Measurements from ENCODE around the gene RGS3. TPM values are rescaled to one million over a fixed set of nuclear protein-coding genes. Genes with fewer than 3 reads are reported as not detected.

The RGS3 gene
- polyA plus RNA-seq, 2 of the 4 experiments (the other 2 are of a cell fraction), result 19.6 to 22.9 TPM

DNA sequence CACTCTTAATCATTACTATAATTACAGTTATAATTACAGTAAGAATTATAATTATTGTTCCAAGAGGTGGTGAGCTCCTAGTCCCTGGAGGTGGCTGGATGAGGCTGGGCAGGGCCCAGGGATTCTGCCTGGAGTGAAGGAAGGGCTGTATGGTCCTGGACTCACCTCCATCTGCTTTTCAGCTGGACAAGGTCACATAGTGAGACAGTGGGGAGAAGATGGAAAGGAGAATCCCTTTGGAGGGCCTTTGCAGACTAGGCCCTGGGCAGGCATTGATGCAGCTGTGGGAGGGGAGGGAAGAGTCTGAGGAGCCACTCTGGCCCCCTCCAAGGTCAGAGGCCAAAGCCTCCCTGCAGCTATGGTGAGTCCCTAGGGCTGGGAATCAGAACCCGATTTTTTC, 125.4 kb downstream of the RGS3 start:
- Histone ChIP-seq H3K9me3 (no peaks in the 10 kb centered on the region), H3K4me1 (peaks cover 15% of the 10 kb centered on the region), H3K4me2 (no peak overlapping the region), H3K4me3 (no peak overlapping the region), H3K27ac (peak overlapping the region in 1 of 2 experiments; percentile 29; a peak in 2 of 6 replicates)
- DNase-seq (ENCODE audit: low read depth in 1 of 2, low spot score in 1 of 2) (no peak), FAIRE-seq (no peak), ATAC-seq (no peak)
- WGBS (ENCODE audit: missing lambda C conversion rate), result 50% methylated on average over 1 of the region's 1 CpG
- POLR2A ChIA-PET, result interaction anchor here (1.3 kb wide), 1 partner anchor 314 kb away, joined by 4 read pairs; the partner anchor contains the start of genes CDC26 and PRPF4
- CTCF ChIA-PET, result interaction anchor here (0.7 to 31.8 kb wide), 16 partner anchors 11 to 667 kb away, joined by 3 to 1349 read pairs (median 20); partner anchors contain the start of genes ALAD and RGS3
- TF ChIP-seq SREBF2 (IDR thresholded peaks at IDR 0.05) (no peak), NPAS2 (CRISPR knock-in tag; IDR thresholded peaks at IDR 0.05; ENCODE audit: borderline replicate concordance) (no peak), FOSB (CRISPR knock-in tag; IDR thresholded peaks at IDR 0.05) (no peak), ZFP36 (IDR thresholded peaks at IDR 0.05; ENCODE audit: borderline replicate concordance, partially characterized antibody) (no peak), TP53 (CRISPR knock-in tag; IDR thresholded peaks at IDR 0.05) (no peak), CHD2 (IDR thresholded peaks at IDR 0.05; ENCODE audit: low read length, partially characterized antibody) (no peak), MYC (IDR thresholded peaks at IDR 0.05; ENCODE audit: borderline replicate concordance, low read length) (no peak), KDM1A (IDR thresholded peaks at IDR 0.05; ENCODE audit: low read depth) (no peak), FOXS1 (CRISPR knock-in tag; IDR thresholded peaks at IDR 0.05) (no peak), JUN (IDR thresholded peaks at IDR 0.05) (no peak), ZSCAN20 (CRISPR knock-in tag; IDR thresholded peaks at IDR 0.05) (no peak), POLR2AphosphoS2 (conservative IDR thresholded peaks at IDR 0.05; ENCODE audit: low read length) (no peak), MAFK (IDR thresholded peaks at IDR 0.05; ENCODE audit: partially characterized antibody) (no peak), CEBPB (IDR thresholded peaks at IDR 0.05) (no peak), EHF (CRISPR knock-in tag; IDR thresholded peaks at IDR 0.05) (no peak), NFE2L2 (conservative IDR thresholded peaks at IDR 0.05; ENCODE audit: low read length) (no peak)
- TF ChIP-seq, protein P1, sequence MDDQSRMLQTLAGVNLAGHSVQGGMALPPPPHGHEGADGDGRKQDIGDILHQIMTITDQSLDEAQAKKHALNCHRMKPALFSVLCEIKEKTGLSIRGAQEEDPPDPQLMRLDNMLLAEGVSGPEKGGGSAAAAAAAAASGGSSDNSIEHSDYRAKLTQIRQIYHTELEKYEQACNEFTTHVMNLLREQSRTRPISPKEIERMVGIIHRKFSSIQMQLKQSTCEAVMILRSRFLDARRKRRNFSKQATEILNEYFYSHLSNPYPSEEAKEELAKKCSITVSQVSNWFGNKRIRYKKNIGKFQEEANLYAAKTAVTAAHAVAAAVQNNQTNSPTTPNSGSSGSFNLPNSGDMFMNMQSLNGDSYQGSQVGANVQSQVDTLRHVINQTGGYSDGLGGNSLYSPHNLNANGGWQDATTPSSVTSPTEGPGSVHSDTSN (IDR thresholded peaks at IDR 0.05), result no peak
- TF ChIP-seq, protein P2, sequence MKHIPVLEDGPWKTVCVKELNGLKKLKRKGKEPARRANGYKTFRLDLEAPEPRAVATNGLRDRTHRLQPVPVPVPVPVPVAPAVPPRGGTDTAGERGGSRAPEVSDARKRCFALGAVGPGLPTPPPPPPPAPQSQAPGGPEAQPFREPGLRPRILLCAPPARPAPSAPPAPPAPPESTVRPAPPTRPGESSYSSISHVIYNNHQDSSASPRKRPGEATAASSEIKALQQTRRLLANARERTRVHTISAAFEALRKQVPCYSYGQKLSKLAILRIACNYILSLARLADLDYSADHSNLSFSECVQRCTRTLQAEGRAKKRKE (CRISPR knock-in tag; IDR thresholded peaks at IDR 0.05; ENCODE audit: low read depth), result no peak

DNA sequence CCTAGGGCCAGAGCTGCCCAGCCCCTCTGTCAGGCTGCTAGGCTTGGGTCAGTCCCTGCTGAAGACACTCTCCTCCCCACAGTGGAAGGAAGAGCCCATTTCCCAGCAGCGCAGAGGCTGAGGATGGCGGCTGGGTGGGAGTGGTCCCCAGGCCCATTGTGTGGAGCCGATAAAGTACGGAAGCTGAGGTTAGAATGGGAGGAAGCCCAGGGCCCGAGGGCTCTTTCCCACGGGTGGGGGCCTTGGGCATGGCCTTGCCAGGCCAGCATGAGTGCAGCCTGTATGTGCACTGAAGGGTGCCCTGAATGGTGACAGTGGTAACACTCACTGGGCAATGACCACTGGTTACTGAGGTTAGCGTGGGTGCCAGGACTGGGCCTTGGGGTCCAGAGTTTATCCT, 125.9 kb downstream of the RGS3 start:
- DNase-seq (ENCODE audit: low read depth in 1 of 2, low spot score in 1 of 2), result no peak
- Histone ChIP-seq H3K4me1 (peaks cover 16% of the 10 kb centered on the region), H3K9me3 (no peaks in the 10 kb centered on the region), H3K4me2 (no peak overlapping the region), H3K27ac (peak overlapping the region in 1 of 2 experiments; percentile 29; a peak in 2 of 6 replicates), H3K4me3 (no peak overlapping the region)
- 84% methylated on average over 6 of the region's 7 CpGs for WGBS (ENCODE audit: missing lambda C conversion rate)
- POLR2A ChIA-PET, result interaction anchor here (1.0 to 1.3 kb wide), 2 partner anchors 143 to 314 kb away, joined by 3 to 4 read pairs; partner anchors contain the start of genes CDC26 and PRPF4
- TF ChIP-seq, protein P3, sequence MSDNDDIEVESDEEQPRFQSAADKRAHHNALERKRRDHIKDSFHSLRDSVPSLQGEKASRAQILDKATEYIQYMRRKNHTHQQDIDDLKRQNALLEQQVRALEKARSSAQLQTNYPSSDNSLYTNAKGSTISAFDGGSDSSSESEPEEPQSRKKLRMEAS (IDR thresholded peaks at IDR 0.05), result no peak
- TF ChIP-seq CEBPB (IDR thresholded peaks at IDR 0.05) (no peak), ZNF302 (CRISPR knock-in tag; IDR thresholded peaks at IDR 0.05) (no peak), POLR2AphosphoS2 (conservative IDR thresholded peaks at IDR 0.05; ENCODE audit: low read length) (no peak), JUNB (IDR thresholded peaks at IDR 0.05) (no peak), NR3C1 (IDR thresholded peaks at IDR 0.05) (no peak), CBX8 (IDR thresholded peaks at IDR 0.05) (no peak), ZSCAN20 (CRISPR knock-in tag; IDR thresholded peaks at IDR 0.05) (no peak), MAZ (IDR thresholded peaks at IDR 0.05; ENCODE audit: borderline replicate concordance, low read depth, low read length) (no peak), TP53 (CRISPR knock-in tag; IDR thresholded peaks at IDR 0.05) (no peak)
- TF ChIP-seq, protein P1 (IDR thresholded peaks at IDR 0.05), result no peak
- TF ChIP-seq, protein P4, sequence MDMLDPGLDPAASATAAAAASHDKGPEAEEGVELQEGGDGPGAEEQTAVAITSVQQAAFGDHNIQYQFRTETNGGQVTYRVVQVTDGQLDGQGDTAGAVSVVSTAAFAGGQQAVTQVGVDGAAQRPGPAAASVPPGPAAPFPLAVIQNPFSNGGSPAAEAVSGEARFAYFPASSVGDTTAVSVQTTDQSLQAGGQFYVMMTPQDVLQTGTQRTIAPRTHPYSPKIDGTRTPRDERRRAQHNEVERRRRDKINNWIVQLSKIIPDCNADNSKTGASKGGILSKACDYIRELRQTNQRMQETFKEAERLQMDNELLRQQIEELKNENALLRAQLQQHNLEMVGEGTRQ (IDR thresholded peaks at IDR 0.05), result no peak
- CTCF ChIA-PET, result interaction anchor here (0.8 to 31.8 kb wide), 26 partner anchors 11 to 189 kb away, joined by 3 to 1349 read pairs (median 8); partner anchors contain the start of genes ALAD and RGS3
- no peak for FAIRE-seq
- ATAC-seq, result no peak

Data from A549 (cell line).